Measurements from ENCODE around the gene NTRK3.

The NTRK3 gene

GRCh38 chr15:88020806-88021205 lies 235.7 kb downstream of the NTRK3 start:
- DNase-seq = no peak

GRCh38 chr15:88019656-88020055 lies 236.9 kb downstream of the NTRK3 start:
- DNase-seq = no peak

GRCh38 chr15:88018869-88019641 lies 237.5 kb downstream of the NTRK3 start:
- DNase-seq = no peak

GRCh38 chr15:88017753-88018152 lies 238.8 kb downstream of the NTRK3 start:
- DNase-seq = no peak

GRCh38 chr15:88016406-88016805 lies 240.1 kb downstream of the NTRK3 start:
- no peak for DNase-seq

- DNase-seq = no peak
These were observed 241.2 kb downstream of the NTRK3 start for GRCh38 chr15:88015228-88015860.

GRCh38 chr15:88014454-88015160 lies 241.9 kb downstream of the NTRK3 start:
- no peak for DNase-seq

GRCh38 chr15:88013111-88013510 lies 243.4 kb downstream of the NTRK3 start:
- no peak for DNase-seq

GRCh38 chr15:88012688-88013087 lies 243.9 kb downstream of the NTRK3 start:
- DNase-seq = no peak

GRCh38 chr15:88012233-88012632 lies 244.3 kb downstream of the NTRK3 start:
- DNase-seq = no peak

- no peak for DNase-seq
These were observed 245.0 kb downstream of the NTRK3 start for GRCh38 chr15:88011533-88011932.

- no peak for DNase-seq
These were observed 250.4 kb downstream of the NTRK3 start for GRCh38 chr15:88006146-88006545.

- no peak for DNase-seq
These were observed 252.1 kb downstream of the NTRK3 start for GRCh38 chr15:88004399-88004798.

- DNase-seq = no peak
These were observed 252.8 kb downstream of the NTRK3 start for GRCh38 chr15:88003541-88004327.

GRCh38 chr15:88002706-88003105 lies 253.8 kb downstream of the NTRK3 start:
- DNase-seq = no peak

- no peak for DNase-seq
These were observed 257.9 kb downstream of the NTRK3 start for GRCh38 chr15:87998630-87999029.

- DNase-seq = no peak
These were observed 269.8 kb downstream of the NTRK3 start for GRCh38 chr15:87986776-87987175.

GRCh38 chr15:87985451-87985850 lies 271.1 kb downstream of the NTRK3 start:
- no peak for DNase-seq

- DNase-seq = no peak
These were observed 274.6 kb downstream of the NTRK3 start for GRCh38 chr15:87981969-87982368.

- no peak for DNase-seq
These were observed 278.6 kb downstream of the NTRK3 start for GRCh38 chr15:87977907-87978306.

- DNase-seq = no peak
These were observed 280.0 kb downstream of the NTRK3 start for GRCh38 chr15:87976552-87976951.

GRCh38 chr15:87973501-87974215 lies 282.9 kb downstream of the NTRK3 start:
- no peak for DNase-seq

Measured in activated CD4-positive, CD25-positive, alpha-beta regulatory T cell treated with anti-CD3 and anti-CD28 coated beads, Interleukin-2, amount 50 U/mL, for 72 hours (primary cell).